Endothelial cell of umbilical vein (primary cell): ENCODE data around the gene VLDLR.

Source experiments
- EZH2 ChIP-seq: IDR thresholded peaks from 2 replicates; pipeline ENCODE4 v1.6.1; 2012; ENCODE audit warnings: borderline replicate concordance, low read depth, mild to moderate bottlenecking, moderate library complexity, low read length, inconsistent platforms; ENCODE audit not compliant: severe bottlenecking
- FOS ChIP-seq: IDR thresholded peaks from 2 replicates; pipeline ENCODE4 v1.6.1; 2011; ENCODE audit warnings: mild to moderate bottlenecking, low read length, moderate library complexity, borderline replicate concordance; ENCODE audit not compliant: insufficient read depth
- GATA2 ChIP-seq: IDR thresholded peaks from 2 replicates; pipeline ENCODE4 v1.7.0; 2011; ENCODE audit warnings: low read depth, mild to moderate bottlenecking, moderate library complexity, mixed read lengths, low read length; ENCODE audit not compliant: insufficient read length, insufficient read depth
- JUN ChIP-seq: IDR thresholded peaks from 2 replicates; pipeline ENCODE4 v1.6.1; 2011; ENCODE audit warnings: borderline replicate concordance, low read depth; ENCODE audit not compliant: insufficient read length, insufficient read depth
- MYC ChIP-seq: IDR thresholded peaks from one replicate; pipeline ENCODE4 v1.6.1; 2011; ENCODE audit warnings: mild to moderate bottlenecking, low read depth, low read length
- POLR2A ChIP-seq: IDR thresholded peaks from 2 replicates; pipeline ENCODE4 v1.6.1; 2012; ENCODE audit warnings: low read depth, mild to moderate bottlenecking, control low read depth, low read length
- POLR2AphosphoS5 ChIP-seq: IDR thresholded peaks from 2 replicates; pipeline ENCODE4 v1.6.1; 2012; ENCODE audit warnings: low read depth, mild to moderate bottlenecking, control low read depth, low read length, moderate library complexity; ENCODE audit not compliant: insufficient read depth
- TF ChIP-seq, protein P1 (sequence below), 2 donors: IDR thresholded peaks; 1 replicate in 1 of 2; 2 replicates in 1 of 2; pipeline ENCODE4 v1.5.1; 2011; ENCODE audit warnings: low read length in 2 of 2, mild to moderate bottlenecking in 2 of 2, moderate library complexity in 2 of 2, control low read depth in 1 of 2, inconsistent platforms in 1 of 2, low read depth in 1 of 2; ENCODE audit not compliant: insufficient read depth in 1 of 2; ENCODE audit errors: extremely low read depth in 1 of 2
- TF ChIP-seq, protein P2 (sequence below): IDR thresholded peaks from 2 replicates; pipeline ENCODE4 v1.6.1; 2011; ENCODE audit not compliant: insufficient read depth, insufficient read length

DNA sequence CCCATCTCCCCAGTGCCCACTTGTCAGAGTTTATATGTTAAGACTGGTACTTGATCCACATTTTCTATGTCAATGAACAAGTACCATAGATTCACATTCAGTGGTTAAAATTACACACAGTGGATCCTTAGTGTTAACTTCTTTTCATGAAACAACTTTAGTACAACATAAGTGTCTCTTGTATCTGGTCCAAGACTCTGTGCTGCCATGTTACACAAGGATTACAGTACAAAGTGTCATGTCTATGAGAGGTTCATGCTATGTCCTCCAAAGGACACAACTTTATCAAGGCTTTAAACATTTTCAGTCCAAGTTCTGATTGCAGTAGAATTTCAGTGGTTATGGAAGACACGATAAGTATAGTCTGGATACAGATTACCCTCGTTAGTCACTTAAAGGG is 13.3 kb upstream of the VLDLR start:
- TF ChIP-seq, protein P1, sequence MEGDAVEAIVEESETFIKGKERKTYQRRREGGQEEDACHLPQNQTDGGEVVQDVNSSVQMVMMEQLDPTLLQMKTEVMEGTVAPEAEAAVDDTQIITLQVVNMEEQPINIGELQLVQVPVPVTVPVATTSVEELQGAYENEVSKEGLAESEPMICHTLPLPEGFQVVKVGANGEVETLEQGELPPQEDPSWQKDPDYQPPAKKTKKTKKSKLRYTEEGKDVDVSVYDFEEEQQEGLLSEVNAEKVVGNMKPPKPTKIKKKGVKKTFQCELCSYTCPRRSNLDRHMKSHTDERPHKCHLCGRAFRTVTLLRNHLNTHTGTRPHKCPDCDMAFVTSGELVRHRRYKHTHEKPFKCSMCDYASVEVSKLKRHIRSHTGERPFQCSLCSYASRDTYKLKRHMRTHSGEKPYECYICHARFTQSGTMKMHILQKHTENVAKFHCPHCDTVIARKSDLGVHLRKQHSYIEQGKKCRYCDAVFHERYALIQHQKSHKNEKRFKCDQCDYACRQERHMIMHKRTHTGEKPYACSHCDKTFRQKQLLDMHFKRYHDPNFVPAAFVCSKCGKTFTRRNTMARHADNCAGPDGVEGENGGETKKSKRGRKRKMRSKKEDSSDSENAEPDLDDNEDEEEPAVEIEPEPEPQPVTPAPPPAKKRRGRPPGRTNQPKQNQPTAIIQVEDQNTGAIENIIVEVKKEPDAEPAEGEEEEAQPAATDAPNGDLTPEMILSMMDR (IDR thresholded peaks at IDR 0.05; ENCODE audit: extremely low read depth in 1 of 2, insufficient read depth in 1 of 2, low read depth in 1 of 2, low read length in 2 of 2): no peak
- TF ChIP-seq JUN (no peak), POLR2AphosphoS5 (no peak), POLR2A (no peak), EZH2 (no peak), MYC (no peak), FOS (no peak), GATA2 (no peak)
- TF ChIP-seq, protein P2, sequence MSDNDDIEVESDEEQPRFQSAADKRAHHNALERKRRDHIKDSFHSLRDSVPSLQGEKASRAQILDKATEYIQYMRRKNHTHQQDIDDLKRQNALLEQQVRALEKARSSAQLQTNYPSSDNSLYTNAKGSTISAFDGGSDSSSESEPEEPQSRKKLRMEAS: no peak
